WERI-Rb-1 (cell line): ENCODE results near the gene APH1B.
A peak's percentile ranks its signal among the peaks of the same experiment; 100 is the strongest.

Experiments
- DNase-seq: peaks from one replicate; pipeline ENCODE4 v3.0.0-alpha.2; 2020
- H3K27ac ChIP-seq: fragments of 250-450 bp; sonication (Bioruptor Pico); 2 replicates; pipeline ENCODE4 v1.5.1; 2020; ENCODE audit warnings: mild to moderate bottlenecking, moderate library complexity
- H3K27me3 ChIP-seq: fragments of 250-450 bp; sonication (Bioruptor Pico); 2 replicates; pipeline ENCODE4 v1.5.1; 2021; ENCODE audit warnings: mild to moderate bottlenecking, low read depth, moderate library complexity; ENCODE audit not compliant: insufficient read depth, severe bottlenecking
- H3K36me3 ChIP-seq: fragments of 250-450 bp; sonication (Bioruptor Pico); 2 replicates; pipeline ENCODE4 v1.5.1; 2020; ENCODE audit warnings: mild to moderate bottlenecking, moderate library complexity
- H3K4me3 ChIP-seq: 2 replicates; pipeline ENCODE4 v1.5.1; 2011; ENCODE audit warnings: low read depth, mild to moderate bottlenecking, control low read depth, low read length
- H3K9me3 ChIP-seq: fragments of 250-450 bp; sonication (Bioruptor Pico); 2 replicates; pipeline ENCODE4 v1.5.1; 2021; ENCODE audit warnings: mild to moderate bottlenecking, moderate library complexity; ENCODE audit not compliant: severe bottlenecking
- TF ChIP-seq, protein P1 (sequence below): IDR thresholded peaks from 2 replicates; pipeline ENCODE4 v1.5.1; 2011; ENCODE audit warnings: low read depth, mild to moderate bottlenecking, control low read depth, inconsistent platforms, low read length

APH1B gene

DNA sequence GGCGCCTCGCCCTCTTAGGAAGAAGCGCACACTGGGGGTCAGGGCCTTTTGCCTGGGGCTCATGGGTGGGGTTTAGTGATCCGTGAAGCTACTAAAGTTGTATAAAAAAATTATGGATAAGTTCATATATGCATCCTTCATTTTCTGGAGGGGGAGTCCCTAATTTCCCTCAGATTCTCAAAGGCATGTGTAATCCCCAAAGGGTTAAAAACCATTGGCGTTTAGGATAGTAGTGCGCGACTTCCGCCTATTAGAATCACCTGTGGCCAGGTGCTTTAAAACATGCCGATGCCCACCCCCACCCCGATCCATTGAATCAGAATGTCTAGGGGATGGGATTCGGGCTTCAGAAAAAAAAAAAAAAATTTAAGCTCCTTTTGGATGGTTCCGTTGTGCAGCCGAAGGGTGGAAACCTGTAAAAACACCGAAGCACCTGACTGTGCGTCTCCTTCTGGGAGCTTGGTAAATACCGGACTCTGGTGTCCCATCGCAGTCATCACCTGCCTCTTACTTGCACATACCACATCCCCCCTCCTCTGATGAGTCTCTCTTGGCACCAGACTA, 570 bp downstream of the APH1B start:
- H3K9me3 ChIP-seq, result no peaks in the 10 kb centered on the region
- no peak for DNase-seq

DNA sequence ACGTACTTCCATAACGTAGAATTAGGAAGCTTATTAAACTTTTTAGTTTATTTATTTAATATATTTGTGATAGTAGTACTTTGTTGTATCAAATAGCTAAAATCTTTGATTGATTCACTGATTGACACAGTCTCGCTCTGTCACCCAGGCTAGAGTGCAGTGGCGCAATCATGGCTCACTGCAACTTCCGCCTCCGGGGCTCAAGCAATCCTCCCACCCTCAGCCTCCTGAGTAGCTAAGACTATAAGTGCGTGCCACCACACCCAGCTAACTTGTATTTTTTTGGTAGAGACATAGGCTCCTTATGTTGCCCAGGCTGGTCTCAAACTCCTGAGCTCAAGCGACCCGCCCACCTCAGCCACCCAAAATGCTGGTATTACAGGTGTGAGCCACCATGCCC, 5.7 kb downstream of the APH1B start:
- TF ChIP-seq, protein P1, sequence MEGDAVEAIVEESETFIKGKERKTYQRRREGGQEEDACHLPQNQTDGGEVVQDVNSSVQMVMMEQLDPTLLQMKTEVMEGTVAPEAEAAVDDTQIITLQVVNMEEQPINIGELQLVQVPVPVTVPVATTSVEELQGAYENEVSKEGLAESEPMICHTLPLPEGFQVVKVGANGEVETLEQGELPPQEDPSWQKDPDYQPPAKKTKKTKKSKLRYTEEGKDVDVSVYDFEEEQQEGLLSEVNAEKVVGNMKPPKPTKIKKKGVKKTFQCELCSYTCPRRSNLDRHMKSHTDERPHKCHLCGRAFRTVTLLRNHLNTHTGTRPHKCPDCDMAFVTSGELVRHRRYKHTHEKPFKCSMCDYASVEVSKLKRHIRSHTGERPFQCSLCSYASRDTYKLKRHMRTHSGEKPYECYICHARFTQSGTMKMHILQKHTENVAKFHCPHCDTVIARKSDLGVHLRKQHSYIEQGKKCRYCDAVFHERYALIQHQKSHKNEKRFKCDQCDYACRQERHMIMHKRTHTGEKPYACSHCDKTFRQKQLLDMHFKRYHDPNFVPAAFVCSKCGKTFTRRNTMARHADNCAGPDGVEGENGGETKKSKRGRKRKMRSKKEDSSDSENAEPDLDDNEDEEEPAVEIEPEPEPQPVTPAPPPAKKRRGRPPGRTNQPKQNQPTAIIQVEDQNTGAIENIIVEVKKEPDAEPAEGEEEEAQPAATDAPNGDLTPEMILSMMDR, result no peak
- H3K36me3 ChIP-seq, result no peaks in the 10 kb centered on the region
- H3K27ac ChIP-seq, result no peak overlapping the region
- H3K4me3 ChIP-seq, result no peak overlapping the region
- H3K9me3 ChIP-seq, result no peaks in the 10 kb centered on the region
- DNase-seq, result no peak
- H3K27me3 ChIP-seq, result no peaks in the 10 kb centered on the region

More for the DNA sequence above, 570 bp downstream of the APH1B start:
- Histone ChIP-seq H3K36me3 (no peaks in the 10 kb centered on the region), H3K27me3 (no peaks in the 10 kb centered on the region), H3K4me3 (peak overlapping the region; percentile 39), H3K27ac (no peak overlapping the region)
- TF ChIP-seq, protein P1, result no peak

DNA sequence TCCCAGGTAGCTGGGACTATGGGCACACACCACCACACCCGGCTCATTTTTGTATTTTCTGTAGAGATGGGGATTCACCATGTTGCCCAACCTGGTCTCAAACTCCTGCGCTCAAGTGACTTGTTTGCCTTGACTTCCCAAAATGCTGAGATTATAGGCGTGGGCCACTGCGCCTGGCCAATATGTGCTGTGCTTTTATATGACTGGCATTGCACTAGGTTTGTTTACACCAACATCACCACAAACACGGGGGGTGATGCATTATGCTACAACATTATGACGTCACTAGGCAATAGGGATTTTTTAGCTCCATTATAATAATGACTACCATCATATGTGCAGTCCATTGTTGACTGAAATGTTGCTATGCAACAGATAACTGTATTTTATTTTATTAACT, 6.9 kb downstream of the APH1B start:
- Histone ChIP-seq H3K36me3 (no peaks in the 10 kb centered on the region), H3K4me3 (no peak overlapping the region), H3K27ac (no peak overlapping the region), H3K9me3 (no peaks in the 10 kb centered on the region), H3K27me3 (no peaks in the 10 kb centered on the region)
- TF ChIP-seq, protein P1, result no peak
- no peak for DNase-seq

DNA sequence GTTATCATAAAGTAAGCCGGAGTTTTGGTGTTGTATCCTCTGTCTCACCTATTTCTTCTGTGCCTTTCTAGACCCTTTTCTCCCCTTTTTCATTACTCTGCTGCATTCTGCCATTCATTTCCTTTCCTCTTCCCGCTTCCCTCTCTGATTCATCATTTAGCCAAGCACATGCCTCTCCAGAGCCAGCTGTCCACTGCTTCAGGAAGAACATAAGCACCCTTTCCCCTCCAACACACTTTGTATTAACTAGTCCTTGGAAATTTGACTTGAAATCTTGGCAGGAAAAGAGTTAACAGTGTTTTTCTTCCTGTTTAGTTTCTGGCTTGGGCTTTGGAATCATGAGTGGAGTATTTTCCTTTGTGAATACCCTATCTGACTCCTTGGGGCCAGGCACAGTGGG, 9.7 kb downstream of the APH1B start:
- DNase-seq, result no peak

DNA sequence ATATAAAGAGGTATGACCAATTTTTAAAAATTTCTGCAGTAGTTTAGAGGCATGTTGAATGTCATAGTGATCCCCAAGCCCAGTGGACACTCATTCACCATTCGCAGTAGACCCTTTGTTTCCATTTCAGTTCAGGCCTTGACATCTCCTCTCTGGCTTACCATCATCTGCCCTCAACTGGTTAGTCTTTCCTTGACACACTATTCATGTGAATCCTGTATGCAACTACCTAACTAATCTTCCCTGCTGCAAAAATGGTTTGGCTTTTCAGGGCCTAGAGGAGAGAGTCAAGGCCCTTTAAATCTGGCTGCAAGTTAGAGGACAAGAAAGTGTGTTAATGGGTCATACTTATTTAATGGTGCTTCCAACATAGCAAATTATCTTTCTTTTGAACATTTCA, 10.9 kb downstream of the APH1B start:
- Histone ChIP-seq H3K36me3 (no peaks in the 10 kb centered on the region), H3K9me3 (no peaks in the 10 kb centered on the region), H3K27me3 (no peaks in the 10 kb centered on the region), H3K4me3 (no peak overlapping the region), H3K27ac (no peak overlapping the region)
- no peak for DNase-seq
- TF ChIP-seq, protein P1, result 0 out of 2 replicates have a peak, but pooled peaks have one; percentile 12

More for the DNA sequence above, 9.7 kb downstream of the APH1B start:
- Histone ChIP-seq H3K27me3 (no peaks in the 10 kb centered on the region), H3K36me3 (no peaks in the 10 kb centered on the region), H3K27ac (no peak overlapping the region), H3K9me3 (no peaks in the 10 kb centered on the region), H3K4me3 (no peak overlapping the region)
- TF ChIP-seq, protein P1, result no peak

DNA sequence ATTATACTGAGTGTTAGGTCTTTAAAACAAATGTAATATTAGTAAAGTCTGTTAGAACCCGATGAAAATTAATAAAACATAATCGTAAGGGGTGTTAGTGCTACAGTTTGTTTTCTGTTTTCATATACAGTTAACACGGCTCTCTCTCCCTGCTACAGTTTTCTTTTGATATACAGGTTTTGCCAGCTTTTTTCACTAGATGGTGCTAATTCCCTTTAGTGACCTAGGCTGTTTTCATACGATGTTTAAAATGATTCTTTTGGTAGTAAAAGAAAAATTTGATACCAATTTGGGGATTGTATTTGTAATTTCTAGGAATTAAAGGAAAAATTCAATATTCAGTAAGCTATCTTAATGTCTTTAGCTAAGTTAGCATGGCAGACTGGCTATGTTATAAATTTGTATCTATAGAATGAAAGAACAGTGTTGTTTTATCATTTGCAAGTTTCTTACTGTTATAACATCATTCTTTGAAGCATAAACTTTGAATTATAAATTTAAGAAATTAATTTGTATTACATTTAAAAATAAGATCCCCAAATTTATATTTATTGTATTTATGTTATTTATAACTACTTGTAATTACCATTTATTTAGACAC, 11.5 kb downstream of the APH1B start:
- no peak overlapping the region for H3K4me3 ChIP-seq
- no peak overlapping the region for H3K27ac ChIP-seq
- no peaks in the 10 kb centered on the region for H3K36me3 ChIP-seq
- no peaks in the 10 kb centered on the region for H3K9me3 ChIP-seq
- TF ChIP-seq, protein P1, result peak; percentile 28; the same call in 1 of the 2 replicates
- DNase-seq, result no peak
- no peaks in the 10 kb centered on the region for H3K27me3 ChIP-seq
